GM21619 (cell line): Measurements from ENCODE around the gene PTPRK.
"Not testable (repeated sequence)": the region's sequence is repeated elsewhere in the genome, so short reads cannot be mapped to it uniquely, and the experiment has no call there.

Source experiments
- ATAC-seq: cut with Tn5 transposase; IDR thresholded peaks from one replicate; pipeline ENCODE4 v1.9.1; 2021; ENCODE audit not compliant: unreplicated experiment

The PTPRK gene

DNA sequence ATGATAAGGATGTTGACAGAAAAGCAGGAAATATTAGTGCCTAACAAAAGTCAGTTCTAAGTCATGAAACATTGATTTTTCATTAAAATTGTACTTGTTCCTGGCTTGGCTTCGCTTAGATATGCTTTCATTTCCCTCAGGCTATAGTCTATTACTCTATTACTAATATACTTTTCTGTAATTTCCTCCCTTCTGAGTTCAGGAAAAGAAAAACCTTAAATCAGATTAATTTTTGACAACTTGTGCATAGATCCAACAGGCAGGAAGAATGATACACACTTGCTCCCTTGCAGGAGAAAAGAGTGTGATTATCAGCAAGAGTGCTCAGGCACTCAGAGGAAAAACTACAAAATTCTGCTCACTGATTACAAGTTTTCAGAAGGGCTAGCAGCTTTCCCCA, 474.4 kb downstream of the PTPRK start:
- no peak for ATAC-seq

GRCh38 chr6:128039543-128039942, 480.9 kb downstream of the PTPRK start:
- ATAC-seq: no peak

- ATAC-seq: no peak
Measured at GRCh38 chr6:128036808-128037570, 483.4 kb downstream of the PTPRK start.

GRCh38 chr6:128033156-128033555, 487.2 kb downstream of the PTPRK start:
- ATAC-seq: no peak

DNA sequence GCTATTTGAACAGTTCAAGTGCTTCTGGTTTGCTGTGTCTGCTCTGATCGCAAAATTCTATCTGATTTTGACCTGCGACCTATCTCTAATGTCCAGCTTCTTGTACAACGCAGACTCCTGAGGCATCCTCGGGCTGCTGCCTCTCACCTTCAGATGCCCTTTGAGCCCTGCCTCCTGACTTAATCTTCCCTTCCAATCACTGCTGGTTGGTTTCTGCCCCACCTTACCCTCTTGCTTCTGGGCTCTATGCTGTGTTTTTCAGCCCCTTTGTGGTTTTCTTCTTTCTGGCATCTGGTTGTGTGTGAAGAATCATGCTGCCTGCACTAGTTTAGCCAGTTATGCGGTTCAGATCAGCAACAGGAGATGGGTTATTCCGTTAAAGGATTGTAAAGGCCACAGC, 488.4 kb downstream of the PTPRK start:
- no peak for ATAC-seq

DNA sequence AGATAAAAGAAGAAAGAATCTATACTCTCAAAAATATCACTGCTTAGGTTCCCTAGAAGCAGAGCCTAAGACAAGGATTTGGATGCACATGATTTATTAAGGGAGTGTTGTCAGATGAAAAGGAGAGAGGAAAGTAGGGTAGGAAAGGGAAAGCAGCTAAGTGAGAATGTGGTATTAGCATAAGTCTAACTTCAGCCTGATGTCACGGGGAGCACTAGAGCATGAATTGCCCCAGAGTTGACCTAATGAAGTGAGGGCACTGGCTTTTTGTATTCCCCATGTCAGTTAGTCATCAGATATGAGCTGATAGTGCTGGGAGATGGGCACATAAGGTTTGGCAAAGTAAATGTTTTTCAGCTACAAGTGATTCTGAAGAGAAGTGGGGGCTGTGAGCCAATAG, 490.6 kb downstream of the PTPRK start:
- no peak for ATAC-seq

DNA sequence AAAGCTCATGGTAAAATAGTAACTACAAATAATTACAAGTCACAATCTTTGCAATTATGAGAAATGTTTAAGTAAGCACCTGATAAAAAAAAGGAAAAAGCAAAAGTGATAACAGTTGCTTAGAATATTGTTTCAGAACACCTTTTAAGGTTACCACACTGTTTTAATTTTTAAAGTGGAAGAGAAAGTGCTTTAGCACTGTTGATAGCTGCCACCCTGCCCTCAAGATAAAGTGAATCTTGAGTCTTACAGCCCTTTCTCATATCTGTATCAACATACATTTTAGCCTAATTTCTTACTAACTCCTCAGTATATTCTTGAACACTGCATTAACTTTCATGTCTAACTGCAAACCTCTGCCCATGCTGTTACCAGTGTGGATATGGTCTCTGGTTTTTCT, 492.2 kb downstream of the PTPRK start:
- no peak for ATAC-seq

DNA sequence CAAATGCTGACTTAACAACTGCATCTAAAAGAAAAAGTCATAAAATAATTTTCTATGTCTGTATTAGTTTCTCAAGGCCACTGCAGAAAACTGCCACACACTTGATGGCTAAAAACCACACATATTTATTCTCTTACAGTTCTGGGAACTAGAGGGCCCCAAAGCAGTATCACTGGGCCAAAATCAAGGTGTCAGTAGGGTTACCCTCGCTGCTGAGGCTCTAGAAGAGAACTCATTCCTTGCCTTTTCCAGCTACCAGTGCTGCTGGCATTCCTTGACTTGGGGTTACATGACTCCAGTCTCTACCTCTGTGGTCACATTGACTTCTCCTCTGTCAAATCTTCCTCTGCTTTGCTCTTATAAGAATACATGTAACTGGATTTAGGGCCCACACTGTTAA, 494.9 kb downstream of the PTPRK start:
- no peak for ATAC-seq

- no peak for ATAC-seq
Measured at GRCh38 chr6:128024969-128025368, 495.4 kb downstream of the PTPRK start.

GRCh38 chr6:128024046-128024445, 496.4 kb downstream of the PTPRK start:
- no peak for ATAC-seq

- no peak for ATAC-seq
Measured at GRCh38 chr6:128018821-128019220, 501.6 kb downstream of the PTPRK start.

DNA sequence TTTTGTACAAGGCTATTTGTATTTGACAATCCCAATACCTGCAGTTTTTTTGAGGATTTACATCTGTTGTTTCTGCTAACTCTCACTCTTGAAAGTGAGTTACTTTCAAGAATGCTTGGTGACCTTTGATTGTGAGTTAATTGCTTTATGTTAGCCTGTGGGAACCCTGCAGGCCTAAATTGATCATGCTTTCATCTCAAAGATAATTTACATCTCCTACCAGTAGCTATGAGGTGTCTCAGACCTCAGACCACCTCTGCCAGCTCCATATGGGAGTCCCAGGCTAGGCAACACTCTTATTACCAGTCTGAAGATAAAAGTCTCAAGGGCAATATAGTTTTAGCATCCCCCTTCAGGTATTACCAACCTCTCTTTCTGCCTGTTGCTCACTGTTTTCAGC, 503.1 kb downstream of the PTPRK start:
- ATAC-seq: no peak

DNA sequence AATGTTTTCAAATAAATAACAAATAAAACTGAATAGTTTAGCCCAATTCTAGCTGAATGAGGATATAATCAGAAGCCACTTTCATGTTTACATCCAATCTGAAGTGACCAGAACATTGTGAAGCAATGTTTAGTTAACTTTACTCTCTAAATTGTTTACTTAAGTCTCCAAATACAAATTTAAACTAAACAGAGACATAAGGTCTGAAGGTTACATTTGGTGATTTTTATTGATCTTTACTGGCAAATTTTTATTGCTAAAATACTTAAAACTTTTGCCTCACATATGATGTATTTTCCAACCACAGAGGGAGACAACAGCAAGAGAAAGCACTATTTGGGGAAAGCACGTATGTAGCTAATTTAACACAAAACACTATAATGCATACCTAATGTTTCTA, 512.7 kb downstream of the PTPRK start:
- no peak for ATAC-seq

- ATAC-seq: no peak
Measured at GRCh38 chr6:128005009-128005408, 515.4 kb downstream of the PTPRK start.

DNA sequence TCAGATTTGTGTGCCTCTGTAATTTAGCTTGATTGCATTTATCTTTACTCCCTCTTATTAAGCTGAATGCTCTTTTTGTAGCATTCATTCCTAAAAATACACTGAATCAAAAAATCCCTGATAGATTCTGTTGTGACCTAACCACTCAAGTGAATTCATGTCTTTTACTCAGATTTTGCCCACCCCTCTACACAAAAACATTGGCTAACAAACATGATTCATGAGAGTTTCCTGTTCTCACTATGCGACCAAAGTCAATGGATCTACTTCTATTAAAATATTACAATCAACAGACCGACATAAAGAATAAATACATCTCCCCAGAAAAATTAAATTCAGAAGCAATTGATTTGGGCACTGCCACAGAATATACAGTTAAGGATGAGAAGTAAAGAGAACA, 520.0 kb downstream of the PTPRK start:
- no peak for ATAC-seq

DNA sequence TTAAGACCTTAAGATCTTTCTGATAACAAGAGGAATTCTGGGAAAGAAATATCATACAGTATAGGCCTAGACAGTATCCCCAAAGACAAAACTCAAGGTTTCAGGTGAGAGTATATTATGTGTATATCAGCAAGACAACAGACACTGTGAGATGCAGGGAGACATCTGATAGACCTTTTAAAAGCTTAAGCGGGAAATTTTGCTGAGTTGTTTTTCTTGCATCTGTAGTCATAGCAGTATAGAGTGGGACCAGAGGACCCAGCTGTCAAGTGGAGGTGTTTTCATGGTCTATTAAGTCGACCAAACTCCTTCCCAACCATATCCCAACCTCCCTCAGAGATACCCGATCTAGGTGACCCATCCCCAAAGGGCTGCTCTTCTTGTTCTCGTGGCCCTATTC, 521.4 kb downstream of the PTPRK start:
- no peak for ATAC-seq

DNA sequence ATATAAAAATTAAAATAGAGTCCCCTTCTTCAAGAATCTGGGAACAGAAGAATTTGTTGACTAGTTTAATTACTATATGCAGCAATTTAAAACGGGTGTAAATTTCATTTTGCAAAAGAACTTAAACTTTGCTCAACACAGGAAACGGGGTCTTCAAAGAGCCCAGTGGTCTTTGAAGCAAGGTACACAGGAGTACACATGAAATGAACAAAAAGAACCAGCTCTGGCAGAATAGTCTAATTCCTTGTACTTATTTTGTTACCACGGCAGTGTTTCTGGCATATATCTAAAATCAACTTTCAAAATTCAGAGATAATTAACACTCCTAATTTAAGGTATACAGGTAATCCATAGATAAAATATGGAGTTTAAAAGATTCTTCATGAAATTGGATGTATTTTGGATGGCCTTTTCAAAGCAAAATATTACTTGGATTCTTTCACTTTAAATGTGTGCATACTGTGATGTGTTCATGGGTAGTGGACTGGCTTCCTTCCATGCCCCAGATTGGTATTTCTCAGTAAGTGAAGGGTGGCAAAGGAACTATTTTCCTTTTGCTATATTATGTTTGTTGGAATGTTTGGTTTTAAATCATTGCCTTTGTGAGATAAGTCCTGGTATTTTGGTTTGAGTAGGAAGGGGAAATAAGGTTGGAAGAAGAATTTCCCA, 522.8 kb downstream of the PTPRK start:
- no peak for ATAC-seq

GRCh38 chr6:127996925-127997324, 523.5 kb downstream of the PTPRK start:
- ATAC-seq: no peak

DNA sequence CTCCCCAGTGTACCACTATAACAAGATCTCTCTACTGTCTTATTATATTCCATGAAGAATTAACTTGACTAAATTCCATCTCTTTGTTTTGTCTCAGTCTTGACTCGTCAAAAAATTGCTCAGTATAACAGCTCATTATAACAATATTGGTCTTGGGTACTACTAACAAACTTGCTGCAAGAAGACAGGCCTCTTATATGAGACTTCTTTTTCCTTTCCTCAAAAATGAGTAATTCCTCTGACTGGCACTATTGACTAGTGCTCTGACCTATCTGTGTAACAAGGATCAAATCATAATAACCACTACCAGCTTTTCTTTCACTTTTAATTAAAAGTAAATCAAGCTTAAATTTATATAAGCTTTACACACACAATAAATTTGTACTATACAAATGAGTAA, 528.3 kb downstream of the PTPRK start:
- no peak for ATAC-seq

DNA sequence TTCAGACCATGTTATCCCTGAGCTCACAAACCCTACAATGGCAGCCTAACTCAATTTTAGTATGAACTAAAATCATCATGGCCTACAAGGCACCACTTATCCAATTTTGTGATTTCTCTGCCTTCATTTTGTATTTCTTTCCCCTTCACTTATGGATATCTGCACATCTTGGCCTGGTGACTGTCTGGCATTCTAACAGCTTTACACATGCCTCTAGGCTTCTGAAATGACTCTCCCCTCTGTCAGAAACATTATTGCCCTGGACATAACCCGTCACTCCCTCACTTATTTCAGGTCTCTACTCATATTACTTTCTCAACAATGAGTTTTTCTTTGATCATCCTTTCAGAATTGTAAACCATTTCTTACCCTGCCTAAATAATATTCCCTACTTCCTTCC, 530.3 kb downstream of the PTPRK start:
- ATAC-seq: no peak

DNA sequence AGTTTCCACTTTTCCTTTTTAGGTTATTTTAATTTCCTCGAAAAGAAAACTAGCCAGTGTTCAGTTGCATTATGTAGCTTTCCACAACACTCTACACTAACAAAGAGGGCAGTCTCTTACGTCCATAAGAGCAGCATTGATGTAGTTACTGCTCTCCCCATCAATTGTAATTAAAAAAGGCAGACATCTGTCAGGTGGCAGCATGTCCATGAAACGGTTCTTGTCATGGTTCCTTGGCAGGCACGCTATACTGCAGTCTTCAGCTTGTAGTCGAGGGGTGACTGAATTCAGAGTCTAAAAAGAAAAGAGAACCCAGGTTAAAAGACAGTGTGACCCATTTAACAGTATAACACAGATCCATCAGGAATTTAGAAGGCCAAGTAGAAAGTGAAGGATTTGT, 539.4 kb downstream of the PTPRK start:
- ATAC-seq: no peak

DNA sequence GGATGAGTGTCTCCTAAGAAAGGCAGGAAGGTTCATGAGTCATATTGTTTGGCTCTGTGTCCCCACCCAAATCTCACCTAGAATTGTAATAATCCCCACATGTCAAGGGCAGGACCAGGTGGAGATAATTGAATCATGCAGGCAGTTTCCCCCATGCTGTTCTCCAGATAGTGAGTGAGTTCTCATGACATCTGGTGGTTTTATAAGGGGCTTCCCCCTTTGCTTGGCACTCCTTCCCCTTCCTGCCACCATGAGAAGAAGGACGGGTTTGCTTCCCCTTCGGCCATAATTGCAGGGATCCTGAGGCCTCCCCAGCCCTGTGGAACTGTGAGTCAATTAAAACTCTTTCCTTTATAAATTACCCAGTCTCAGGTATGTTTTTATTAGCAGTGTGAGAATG, 542.2 kb downstream of the PTPRK start:
- not testable (repeated sequence) for ATAC-seq

DNA sequence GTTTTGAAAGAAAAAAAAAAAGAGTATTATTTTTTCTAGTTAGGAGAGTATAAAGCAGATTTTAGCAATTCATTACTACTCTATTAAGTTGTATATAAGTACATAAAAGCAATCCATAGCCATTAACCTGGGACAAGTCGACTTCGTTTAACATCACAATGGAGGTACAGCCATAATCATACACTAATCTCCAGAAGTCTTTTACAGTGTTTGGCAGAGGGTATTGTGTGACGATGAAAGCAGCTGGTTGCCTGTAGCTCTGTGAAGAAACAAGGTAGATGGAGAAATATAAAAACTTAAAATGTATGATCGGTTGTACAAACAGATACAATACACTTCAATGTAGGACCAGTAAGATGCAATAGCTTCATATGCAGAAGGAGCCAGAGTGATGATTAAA, 543.6 kb downstream of the PTPRK start:
- no peak for ATAC-seq
